Endodermal cell (in vitro differentiated cells): ENCODE results near the gene LRRIQ1. TPM values are rescaled to one million over a fixed set of nuclear protein-coding genes. Genes with fewer than 3 reads are reported as not detected.

Source experiments
- DNase-seq: peaks from one replicate; pipeline ENCODE4 v3.0.0-alpha.2; 2017
- H3K27ac ChIP-seq: 2 replicates; pipeline ENCODE4 v1.5.1; 2013; ENCODE audit warnings: mild to moderate bottlenecking, low read depth, low read length, moderate library complexity
- H3K27me3 ChIP-seq: 2 replicates; pipeline ENCODE4 v1.6.1; 2013; ENCODE audit warnings: mild to moderate bottlenecking, low read length, moderate library complexity; ENCODE audit not compliant: insufficient read depth, control insufficient read depth, poor library complexity, severe bottlenecking
- H3K36me3 ChIP-seq: 2 replicates; pipeline ENCODE4 v1.7.0; 2013; ENCODE audit warnings: mild to moderate bottlenecking, low read length, moderate library complexity; ENCODE audit not compliant: control insufficient read depth, insufficient read depth
- H3K4me1 ChIP-seq: one replicate; pipeline ENCODE4 v1.7.0; 2013; ENCODE audit warnings: low read length; ENCODE audit not compliant: control insufficient read depth, insufficient read depth
- H3K4me3 ChIP-seq: 2 replicates; pipeline ENCODE4 v1.5.1; 2013; ENCODE audit warnings: mild to moderate bottlenecking, low read length, moderate library complexity
- H3K9ac ChIP-seq: 2 replicates; pipeline ENCODE4 v1.6.1; 2013; ENCODE audit warnings: mild to moderate bottlenecking, low read length, moderate library complexity; ENCODE audit not compliant: poor library complexity, severe bottlenecking; ENCODE audit errors: extremely low read depth
- H3K9me3 ChIP-seq: 2 replicates; pipeline ENCODE4 v1.6.1; 2013; ENCODE audit warnings: mild to moderate bottlenecking, low read length, moderate library complexity; ENCODE audit not compliant: control insufficient read depth
- H3K27ac Mint-ChIP-seq: 2 replicates; pipeline ENCODE4 v1.8.0; 2020; ENCODE audit warnings: mixed read lengths
- H3K27me3 Mint-ChIP-seq: 2 replicates; pipeline ENCODE4 v1.8.0; 2021; ENCODE audit warnings: mild to moderate bottlenecking, mixed read lengths; ENCODE audit not compliant: insufficient read depth
- H3K36me3 Mint-ChIP-seq: 2 replicates; pipeline ENCODE4 v1.8.0; 2020; ENCODE audit warnings: low read depth, mixed read lengths
- H3K4me1 Mint-ChIP-seq: 2 replicates; pipeline ENCODE4 v1.8.0; 2020; ENCODE audit warnings: mixed read lengths
- H3K4me3 Mint-ChIP-seq: 2 replicates; pipeline ENCODE4 v1.8.0; 2020; ENCODE audit warnings: mild to moderate bottlenecking, moderate library complexity, mixed read lengths
- H3K9me3 Mint-ChIP-seq: 2 replicates; pipeline ENCODE4 v1.8.0; 2020; ENCODE audit warnings: mild to moderate bottlenecking, mixed read lengths
- WGBS, 2 experiments: methylation state at CpG; one replicate each; pipeline versions ENCODE4 v1.1.5 to v1.1.7; 2013; ENCODE audit warnings: missing lambda C conversion rate in 2 of 2, mixed read lengths in 1 of 2; ENCODE audit not compliant: insufficient coverage in 1 of 2, insufficient read length in 1 of 2; 5-methylcytosine and 5-hydroxymethylcytosine counted together
- total RNA-seq, 2 donors: library from RNA; stranded (reverse); fragmentation: NEBNext Ultra II Directional in 1 of 2; extraction: Animal tissue kit (Norgen Biotek cat#: 25700) in 1 of 2; gene quantifications; 2 replicates in 1 of 2; 3 replicates in 1 of 2; pipeline ENCODE4 v1.2.1, GENCODE V29; 2021
- TF ChIP-seq, protein P1 (sequence below): fragments of 200-600 bp; sonication (generic); conservative IDR thresholded peaks from 2 replicates; pipeline ENCODE4 v1.5.0; 2021; ENCODE audit warnings: antibody characterized with exemption, mild to moderate bottlenecking

The LRRIQ1 gene
- total RNA-seq, 2 donors from 2014 or later, result 2.9 to 6.2 TPM

DNA sequence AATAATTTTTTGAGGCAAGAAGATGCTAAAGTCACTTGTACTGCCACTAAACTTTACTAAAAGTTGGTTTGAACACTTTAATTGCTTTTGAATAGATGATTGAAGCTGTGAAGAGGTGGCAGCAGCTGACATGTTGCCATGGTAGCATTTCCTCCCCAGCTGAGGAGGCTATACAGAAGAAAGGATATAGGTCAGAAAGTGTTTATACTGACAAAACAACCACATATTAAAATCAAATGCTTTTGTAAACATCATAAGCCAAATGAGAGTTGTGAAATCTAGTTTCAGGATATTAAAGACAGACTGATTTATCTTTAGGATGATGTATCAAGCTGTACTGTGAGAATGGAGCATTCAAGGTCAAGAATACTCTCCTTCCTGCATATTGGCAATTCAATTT, 41.7 kb upstream of the LRRIQ1 start:
- Histone ChIP-seq H3K4me1 (no peaks in the 10 kb centered on the region), H3K27ac (peak overlapping the region; percentile 29), H3K27me3 (no peaks in the 10 kb centered on the region), H3K9me3 (no peaks in the 10 kb centered on the region), H3K9ac (no peak overlapping the region), H3K4me3 (no peak overlapping the region), H3K36me3 (no peaks in the 10 kb centered on the region)
- no peaks in the 10 kb centered on the region for H3K36me3 Mint-ChIP-seq
- TF ChIP-seq, protein P1, sequence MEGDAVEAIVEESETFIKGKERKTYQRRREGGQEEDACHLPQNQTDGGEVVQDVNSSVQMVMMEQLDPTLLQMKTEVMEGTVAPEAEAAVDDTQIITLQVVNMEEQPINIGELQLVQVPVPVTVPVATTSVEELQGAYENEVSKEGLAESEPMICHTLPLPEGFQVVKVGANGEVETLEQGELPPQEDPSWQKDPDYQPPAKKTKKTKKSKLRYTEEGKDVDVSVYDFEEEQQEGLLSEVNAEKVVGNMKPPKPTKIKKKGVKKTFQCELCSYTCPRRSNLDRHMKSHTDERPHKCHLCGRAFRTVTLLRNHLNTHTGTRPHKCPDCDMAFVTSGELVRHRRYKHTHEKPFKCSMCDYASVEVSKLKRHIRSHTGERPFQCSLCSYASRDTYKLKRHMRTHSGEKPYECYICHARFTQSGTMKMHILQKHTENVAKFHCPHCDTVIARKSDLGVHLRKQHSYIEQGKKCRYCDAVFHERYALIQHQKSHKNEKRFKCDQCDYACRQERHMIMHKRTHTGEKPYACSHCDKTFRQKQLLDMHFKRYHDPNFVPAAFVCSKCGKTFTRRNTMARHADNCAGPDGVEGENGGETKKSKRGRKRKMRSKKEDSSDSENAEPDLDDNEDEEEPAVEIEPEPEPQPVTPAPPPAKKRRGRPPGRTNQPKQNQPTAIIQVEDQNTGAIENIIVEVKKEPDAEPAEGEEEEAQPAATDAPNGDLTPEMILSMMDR, result no peak
- H3K9me3 Mint-ChIP-seq, result no peaks in the 10 kb centered on the region
- H3K27me3 Mint-ChIP-seq, result no peaks in the 10 kb centered on the region
- H3K4me3 Mint-ChIP-seq, result no peak overlapping the region
- H3K4me1 Mint-ChIP-seq, result peaks cover 12% of the 10 kb centered on the region
- no peak for DNase-seq
- no peak overlapping the region for H3K27ac Mint-ChIP-seq

- Mint-ChIP-seq H3K27me3 (no peaks in the 10 kb centered on the region), H3K4me1 (peaks cover 12% of the 10 kb centered on the region), H3K36me3 (no peaks in the 10 kb centered on the region), H3K4me3 (no peak overlapping the region), H3K9me3 (no peaks in the 10 kb centered on the region), H3K27ac (no peak overlapping the region)
- Histone ChIP-seq H3K9me3 (no peaks in the 10 kb centered on the region), H3K36me3 (no peaks in the 10 kb centered on the region), H3K4me1 (no peaks in the 10 kb centered on the region), H3K27ac (no peak overlapping the region), H3K9ac (no peak overlapping the region), H3K27me3 (no peaks in the 10 kb centered on the region), H3K4me3 (no peak overlapping the region)
- TF ChIP-seq, protein P1, result no peak
- DNase-seq, result no peak
- WGBS, 2 experiments, result 79 to 100% methylated on average over 1 of the region's 2 CpGs
These were observed 40.5 kb upstream of the LRRIQ1 start for GRCh38 chr12:84995641-84996040.

DNA sequence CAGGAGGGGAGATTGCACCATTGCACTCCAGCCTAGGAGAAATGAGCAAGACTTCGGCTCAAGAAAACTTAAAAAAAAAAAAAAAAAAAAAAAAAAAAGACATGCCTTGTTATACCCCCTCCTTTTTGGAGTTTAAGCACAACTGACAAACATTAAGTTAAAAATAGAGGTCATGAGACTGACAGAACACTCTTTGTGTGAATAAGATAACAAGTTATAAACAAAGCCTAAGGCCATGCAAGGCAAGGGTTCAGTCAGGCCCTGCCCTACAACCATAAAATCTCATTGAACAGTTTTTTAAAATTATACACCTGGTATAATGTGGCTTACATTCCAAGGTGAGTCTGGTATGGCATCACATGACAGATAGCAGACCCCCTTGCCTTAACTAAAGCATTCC, 39.4 kb upstream of the LRRIQ1 start:
- H3K4me3 Mint-ChIP-seq, result no peak overlapping the region
- no peaks in the 10 kb centered on the region for H3K36me3 Mint-ChIP-seq
- H3K9me3 Mint-ChIP-seq, result no peaks in the 10 kb centered on the region
- 89% methylated on average over 1 of the region's 1 CpG; no CpG with 5 or more reads in 1 of the 2 experiments for WGBS, 2 experiments
- no peaks in the 10 kb centered on the region for H3K27me3 Mint-ChIP-seq
- DNase-seq, result no peak
- TF ChIP-seq, protein P1, result no peak
- Histone ChIP-seq H3K27ac (no peak overlapping the region), H3K9ac (no peak overlapping the region), H3K36me3 (no peaks in the 10 kb centered on the region), H3K4me1 (no peaks in the 10 kb centered on the region), H3K27me3 (no peaks in the 10 kb centered on the region), H3K9me3 (no peaks in the 10 kb centered on the region), H3K4me3 (no peak overlapping the region)
- H3K4me1 Mint-ChIP-seq, result peaks cover 12% of the 10 kb centered on the region
- H3K27ac Mint-ChIP-seq, result no peak overlapping the region
